K562 (cell line): Measurements from ENCODE around the gene ZBTB8B. TPM values are rescaled to one million over a fixed set of nuclear protein-coding genes. Genes with fewer than 3 reads are reported as not detected.

Experiments used
- CREB1 ChIP-seq, 2 experiments: sonication (generic) in 1 of 2; formaldehyde crosslinking in 1 of 2; IDR thresholded peaks; 2 replicates each; pipeline versions ENCODE4 v1.6.1 to v1.8.0; 2012 to 2022; ENCODE audit warnings: inconsistent platforms in 1 of 2, mild to moderate bottlenecking in 1 of 2, missing genetic modification reagents in 1 of 2, moderate library complexity in 1 of 2
- HIVEP1 ChIP-seq: fragments of 250-450 bp; sonication (Bioruptor Pico); IDR thresholded peaks from 2 replicates; pipeline ENCODE4 v1.4.0; 2020; ENCODE audit warnings: mild to moderate bottlenecking
- MCM7 ChIP-seq, 2 experiments: fragments of 450-650 bp; IDR thresholded peaks; 2 replicates each; pipeline ENCODE4 v1.6.1; 2016 to 2018
- MNT ChIP-seq, 2 experiments: fragments of 450-650 bp; conservative IDR thresholded peaks; 2 replicates each; pipeline ENCODE4 v1.6.1; 2017; ENCODE audit warnings: mild to moderate bottlenecking in 2 of 2, moderate library complexity in 2 of 2
- RERE ChIP-seq: sonication (generic); formaldehyde crosslinking; IDR thresholded peaks from 2 replicates; pipeline ENCODE4 v1.8.0; 2023; ENCODE audit warnings: missing genetic modification reagents, mild to moderate bottlenecking, borderline replicate concordance
- SIN3A ChIP-seq, 2 experiments: fragments of 150-350 bp in 1 of 2; IDR thresholded peaks; 2 replicates each; pipeline ENCODE4 v1.6.1; 2011 to 2016; ENCODE audit warnings: borderline replicate concordance in 2 of 2, low read depth in 2 of 2, low read length in 2 of 2, mild to moderate bottlenecking in 2 of 2, moderate library complexity in 2 of 2; ENCODE audit not compliant: control insufficient read depth in 1 of 2
- TCFL5 ChIP-seq: fragments of 250-450 bp; sonication (Bioruptor Pico); conservative IDR thresholded peaks from 2 replicates; pipeline ENCODE4 v1.6.1; 2021; ENCODE audit warnings: mild to moderate bottlenecking, moderate library complexity, matching md5 sums
- ZNF165 ChIP-seq: fragments of 250-450 bp; sonication (Bioruptor Pico); IDR thresholded peaks from 2 replicates; pipeline ENCODE4 v1.4.0; 2020; ENCODE audit warnings: borderline replicate concordance
- ZSCAN32 ChIP-seq: fragments of 450-650 bp; formaldehyde crosslinking; IDR thresholded peaks from 2 replicates; pipeline ENCODE4 v1.4.0; 2020; ENCODE audit warnings: mild to moderate bottlenecking, moderate library complexity
- polyA plus RNA-seq, 8 experiments: library from polyadenylated mRNA; depleted of rRNA in 4 of 8; stranded (reverse) in 5 of 8; unstranded in 3 of 8; fragments of >200 nt; fragmentation: Nextera tagmentation in 2 of 8; fragmentation: Illumina TruSeq in 1 of 8; extraction: Ambion mirVana in 2 of 8; extraction: Trizol in 1 of 8; gene quantifications; 2 replicates each; pipeline versions ENCODE4 v1.2.1 to v1.2.3, GENCODE V29; 2011 to 2014; ENCODE audit warnings: inconsistent platforms in 1 of 8, missing spikeins in 1 of 8
- total RNA-seq, 7 experiments: library from RNA; depleted of rRNA in 6 of 7; stranded (reverse); fragments of >200 nt in 6 of 7; fragmentation: Illumina TruSeq in 2 of 7; extraction: Trizol in 2 of 7; gene quantifications; 2 replicates each; pipeline versions ENCODE4 v1.2.1 to v1.2.3, GENCODE V29; 2011 to 2021; ENCODE audit warnings: low replicate concordance in 1 of 7
- TF ChIP-seq, protein P1 (sequence below): sonication (generic); formaldehyde crosslinking; IDR thresholded peaks from 2 replicates; pipeline ENCODE4 v1.8.1; 2023; ENCODE audit warnings: mild to moderate bottlenecking, missing genetic modification reagents
- TF ChIP-seq, protein P2 (sequence below): sonication (generic); formaldehyde crosslinking; IDR thresholded peaks from 2 replicates; pipeline ENCODE4 v1.9.0; 2022; ENCODE audit warnings: mild to moderate bottlenecking, missing genetic modification reagents
- TF ChIP-seq, protein P3 (sequence below), 2 experiments: IDR thresholded peaks in 1 of 2; conservative IDR thresholded peaks in 1 of 2; 2 replicates each; pipeline ENCODE4 v1.6.1; 2016; ENCODE audit warnings: low read depth in 2 of 2, mild to moderate bottlenecking in 1 of 2, missing compliant biosample characterization in 1 of 2, missing genetic modification characterization in 1 of 2, moderate library complexity in 1 of 2

The ZBTB8B gene
- total and polyA plus RNA-seq, 9 of the 15 experiments (the other 6 are each of a cell fraction or from before 2014, with no cell fraction given), result not detected

- TF ChIP-seq, protein P1, sequence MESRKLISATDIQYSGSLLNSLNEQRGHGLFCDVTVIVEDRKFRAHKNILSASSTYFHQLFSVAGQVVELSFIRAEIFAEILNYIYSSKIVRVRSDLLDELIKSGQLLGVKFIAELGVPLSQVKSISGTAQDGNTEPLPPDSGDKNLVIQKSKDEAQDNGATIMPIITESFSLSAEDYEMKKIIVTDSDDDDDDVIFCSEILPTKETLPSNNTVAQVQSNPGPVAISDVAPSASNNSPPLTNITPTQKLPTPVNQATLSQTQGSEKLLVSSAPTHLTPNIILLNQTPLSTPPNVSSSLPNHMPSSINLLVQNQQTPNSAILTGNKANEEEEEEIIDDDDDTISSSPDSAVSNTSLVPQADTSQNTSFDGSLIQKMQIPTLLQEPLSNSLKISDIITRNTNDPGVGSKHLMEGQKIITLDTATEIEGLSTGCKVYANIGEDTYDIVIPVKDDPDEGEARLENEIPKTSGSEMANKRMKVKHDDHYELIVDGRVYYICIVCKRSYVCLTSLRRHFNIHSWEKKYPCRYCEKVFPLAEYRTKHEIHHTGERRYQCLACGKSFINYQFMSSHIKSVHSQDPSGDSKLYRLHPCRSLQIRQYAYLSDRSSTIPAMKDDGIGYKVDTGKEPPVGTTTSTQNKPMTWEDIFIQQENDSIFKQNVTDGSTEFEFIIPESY (CRISPR knock-in tag), result peak; percentile 93
- no peak for TF ChIP-seq MCM7 (IDR thresholded peaks at IDR 0.05)
- no peak for TF ChIP-seq ZSCAN32 (CRISPR knock-in tag)
- no peak for TF ChIP-seq SIN3A (IDR thresholded peaks at IDR 0.05; ENCODE audit: borderline replicate concordance in 2 of 2, control insufficient read depth in 1 of 2, low read depth in 2 of 2, low read length in 2 of 2)
- TF ChIP-seq, protein P2, sequence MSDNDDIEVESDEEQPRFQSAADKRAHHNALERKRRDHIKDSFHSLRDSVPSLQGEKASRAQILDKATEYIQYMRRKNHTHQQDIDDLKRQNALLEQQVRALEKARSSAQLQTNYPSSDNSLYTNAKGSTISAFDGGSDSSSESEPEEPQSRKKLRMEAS (CRISPR knock-in tag), result peak; percentile 27; the same call in 1 of the 2 replicates
- no peak for TF ChIP-seq TCFL5 (CRISPR knock-in tag)
- TF ChIP-seq CREB1 (IDR thresholded peaks at IDR 0.05), result no peak; the same call in 1 of the 2 replicates
- TF ChIP-seq CREB1 (CRISPR knock-in tag; IDR thresholded peaks at IDR 0.05), result peak; percentile 39; the same call in 1 of the 2 replicates
- TF ChIP-seq ZNF165 (CRISPR knock-in tag), result no peak
- 0 out of 4 replicates have a peak, but pooled peaks of 1 of the 2 experiments have one; percentile 35 for TF ChIP-seq MNT (conservative IDR thresholded peaks at IDR 0.05)
- TF ChIP-seq, protein P3, sequence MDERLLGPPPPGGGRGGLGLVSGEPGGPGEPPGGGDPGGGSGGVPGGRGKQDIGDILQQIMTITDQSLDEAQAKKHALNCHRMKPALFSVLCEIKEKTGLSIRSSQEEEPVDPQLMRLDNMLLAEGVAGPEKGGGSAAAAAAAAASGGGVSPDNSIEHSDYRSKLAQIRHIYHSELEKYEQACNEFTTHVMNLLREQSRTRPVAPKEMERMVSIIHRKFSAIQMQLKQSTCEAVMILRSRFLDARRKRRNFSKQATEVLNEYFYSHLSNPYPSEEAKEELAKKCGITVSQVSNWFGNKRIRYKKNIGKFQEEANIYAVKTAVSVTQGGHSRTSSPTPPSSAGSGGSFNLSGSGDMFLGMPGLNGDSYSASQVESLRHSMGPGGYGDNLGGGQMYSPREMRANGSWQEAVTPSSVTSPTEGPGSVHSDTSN (CRISPR knock-in tag; IDR thresholded peaks at IDR 0.05; ENCODE audit: low read depth), result no peak
- TF ChIP-seq, protein P3 (tag; conservative IDR thresholded peaks at IDR 0.05; ENCODE audit: low read depth), result no peak
- TF ChIP-seq HIVEP1, result no peak
- TF ChIP-seq RERE (CRISPR knock-in tag), result 0 out of 2 replicates have a peak, but pooled peaks have one; percentile 47
These were observed 6.3 kb downstream of the ZBTB8B start (continued) for GRCh38 chr1:32470991-32471694.
